Stimulated activated CD4-positive, alpha-beta T cell treated with anti-CD3 and anti-CD28 coated beads, Interleukin-12 subunit alpha, Interleukin-12 subunit beta, amount 100 ng/mL, for 4 hours (primary cell): Measurements from ENCODE around the gene MIEF1.

Experiments used
- DNase-seq: peaks from one replicate; pipeline ENCODE4 v3.0.0-alpha.2; 2020

Gene MIEF1

GRCh38 chr22:39563571-39564428 is 61.7 kb downstream of the MIEF1 start:
- no peak for DNase-seq

DNA sequence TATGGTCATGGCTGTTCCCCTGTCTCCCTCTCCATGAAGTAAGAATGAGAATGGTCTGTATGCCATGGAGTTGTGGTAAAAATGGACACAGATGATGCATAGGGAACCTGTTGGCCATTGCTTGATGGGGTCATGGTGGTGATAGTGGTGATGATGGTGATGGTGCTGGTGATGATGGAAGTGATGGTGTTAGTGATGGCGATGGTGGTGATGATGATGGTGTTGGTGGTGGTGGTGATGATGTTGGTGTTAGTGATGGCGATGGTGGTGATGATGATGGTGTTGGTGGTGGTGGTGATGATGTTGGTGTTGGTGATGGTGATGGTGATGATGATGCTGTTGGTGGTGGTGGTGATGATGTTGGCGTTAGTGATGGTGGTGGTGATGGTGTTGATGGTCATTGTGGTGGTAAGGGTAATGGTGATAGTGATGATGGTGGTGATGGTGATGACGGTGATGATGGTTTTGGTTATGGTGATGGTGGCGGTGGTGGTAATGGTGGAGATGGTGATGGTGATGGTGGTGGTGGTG is 63.4 kb downstream of the MIEF1 start:
- DNase-seq, result no peak

GRCh38 chr22:39567135-39567946 is 65.3 kb downstream of the MIEF1 start:
- DNase-seq, result peak; percentile 28
